ENCODE measurements around the gene ART5.
"Not testable (repeated sequence)": the region's sequence is repeated elsewhere in the genome, so short reads cannot be mapped to it uniquely, and the experiment has no call there.

The ART5 gene

DNA sequence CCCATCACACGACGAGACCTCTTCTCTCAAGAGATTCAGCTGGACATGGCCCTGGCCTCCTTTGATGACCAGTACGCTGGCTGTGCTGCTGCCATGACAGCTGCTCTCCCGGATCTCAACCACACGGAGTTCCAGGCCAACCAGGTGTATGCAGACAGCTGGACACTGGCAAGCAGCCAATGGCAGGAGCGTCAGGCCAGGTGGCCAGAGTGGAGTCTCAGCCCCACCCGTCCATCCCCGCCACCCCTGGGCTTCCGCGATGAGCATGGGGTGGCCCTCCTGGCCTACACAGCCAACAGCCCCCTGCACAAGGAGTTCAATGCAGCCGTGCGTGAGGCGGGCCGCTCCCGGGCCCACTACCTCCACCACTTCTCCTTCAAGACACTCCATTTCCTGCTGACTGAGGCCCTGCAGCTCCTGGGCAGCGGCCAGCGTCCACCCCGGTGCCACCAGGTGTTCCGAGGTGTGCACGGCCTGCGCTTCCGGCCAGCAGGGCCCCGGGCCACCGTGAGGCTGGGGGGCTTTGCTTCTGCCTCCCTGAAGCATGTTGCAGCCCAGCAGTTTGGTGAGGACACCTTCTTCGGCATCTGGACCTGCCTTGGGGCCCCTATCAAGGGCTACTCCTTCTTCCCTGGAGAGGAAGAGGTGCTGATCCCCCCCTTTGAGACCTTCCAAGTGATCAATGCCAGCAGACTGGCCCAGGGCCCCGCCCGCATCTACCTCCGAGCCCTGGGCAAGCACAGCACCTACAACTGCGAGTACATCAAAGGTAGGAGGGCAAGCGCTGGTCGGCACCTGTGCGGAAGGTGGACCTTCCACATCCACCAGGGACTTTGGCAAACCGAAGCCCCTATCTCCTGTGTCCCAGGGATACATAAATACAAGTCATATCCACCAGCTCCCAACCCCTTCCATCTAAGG lies 18.1 kb upstream of the ART5 start:
- DNase-seq (ENCODE audit: low read depth): no peak
- TF ChIP-seq, protein P1, sequence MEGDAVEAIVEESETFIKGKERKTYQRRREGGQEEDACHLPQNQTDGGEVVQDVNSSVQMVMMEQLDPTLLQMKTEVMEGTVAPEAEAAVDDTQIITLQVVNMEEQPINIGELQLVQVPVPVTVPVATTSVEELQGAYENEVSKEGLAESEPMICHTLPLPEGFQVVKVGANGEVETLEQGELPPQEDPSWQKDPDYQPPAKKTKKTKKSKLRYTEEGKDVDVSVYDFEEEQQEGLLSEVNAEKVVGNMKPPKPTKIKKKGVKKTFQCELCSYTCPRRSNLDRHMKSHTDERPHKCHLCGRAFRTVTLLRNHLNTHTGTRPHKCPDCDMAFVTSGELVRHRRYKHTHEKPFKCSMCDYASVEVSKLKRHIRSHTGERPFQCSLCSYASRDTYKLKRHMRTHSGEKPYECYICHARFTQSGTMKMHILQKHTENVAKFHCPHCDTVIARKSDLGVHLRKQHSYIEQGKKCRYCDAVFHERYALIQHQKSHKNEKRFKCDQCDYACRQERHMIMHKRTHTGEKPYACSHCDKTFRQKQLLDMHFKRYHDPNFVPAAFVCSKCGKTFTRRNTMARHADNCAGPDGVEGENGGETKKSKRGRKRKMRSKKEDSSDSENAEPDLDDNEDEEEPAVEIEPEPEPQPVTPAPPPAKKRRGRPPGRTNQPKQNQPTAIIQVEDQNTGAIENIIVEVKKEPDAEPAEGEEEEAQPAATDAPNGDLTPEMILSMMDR (IDR thresholded peaks at IDR 0.05; ENCODE audit: low read length, missing control alignments): no peak

DNA sequence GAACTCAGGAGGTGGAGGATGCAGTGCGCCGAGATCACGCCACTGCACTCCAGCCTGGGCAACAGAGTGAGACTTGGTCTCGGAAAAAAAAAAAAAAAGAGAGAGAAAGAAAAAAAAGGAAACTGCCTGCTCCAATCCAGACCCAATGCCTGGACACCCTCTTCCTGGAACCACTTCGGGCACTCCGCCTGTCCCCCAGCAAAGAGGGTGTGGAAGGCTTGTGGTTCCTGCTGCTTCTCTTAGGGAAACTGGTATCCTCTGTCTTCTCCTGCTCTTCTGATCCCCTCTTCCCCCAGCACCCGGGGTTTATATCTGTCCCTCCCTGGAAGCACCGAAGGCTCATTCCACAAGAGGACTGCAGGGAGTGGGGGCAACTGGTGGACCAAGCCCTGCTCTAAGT lies 16.5 kb upstream of the ART5 start:
- DNase-seq (ENCODE audit: low read depth): no peak
- TF ChIP-seq, protein P1 (IDR thresholded peaks at IDR 0.05; ENCODE audit: low read length, missing control alignments): no peak
- no peak overlapping the region for H3K4me3 ChIP-seq (replicated peaks; ENCODE audit: low read depth, low read length)

More for the DNA sequence above, 18.1 kb upstream of the ART5 start:
- H3K4me3 ChIP-seq (replicated peaks; ENCODE audit: low read depth, low read length): no peak overlapping the region

DNA sequence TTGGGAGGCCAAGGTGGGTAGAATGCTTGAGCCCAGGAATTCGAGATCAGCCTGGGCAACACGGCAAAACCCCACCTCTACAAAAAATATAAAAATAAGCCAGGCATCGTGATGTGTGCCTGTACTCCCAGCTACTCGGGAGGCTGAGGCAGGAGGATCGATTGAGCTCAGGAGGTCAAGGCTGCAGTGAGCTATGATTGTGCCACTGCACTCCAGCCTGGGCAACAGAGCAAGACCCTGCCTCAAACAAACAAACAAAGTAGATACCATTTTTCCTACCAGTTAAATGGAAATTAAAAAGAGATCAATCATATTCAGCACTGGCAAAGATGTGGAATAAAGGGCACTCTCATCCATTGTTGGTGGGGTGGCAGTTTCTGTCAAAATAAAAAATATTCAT lies 15.5 kb upstream of the ART5 start:
- DNase-seq (ENCODE audit: low read depth); H3K4me3 ChIP-seq (replicated peaks; ENCODE audit: low read depth, low read length): not testable (repeated sequence)

DNA sequence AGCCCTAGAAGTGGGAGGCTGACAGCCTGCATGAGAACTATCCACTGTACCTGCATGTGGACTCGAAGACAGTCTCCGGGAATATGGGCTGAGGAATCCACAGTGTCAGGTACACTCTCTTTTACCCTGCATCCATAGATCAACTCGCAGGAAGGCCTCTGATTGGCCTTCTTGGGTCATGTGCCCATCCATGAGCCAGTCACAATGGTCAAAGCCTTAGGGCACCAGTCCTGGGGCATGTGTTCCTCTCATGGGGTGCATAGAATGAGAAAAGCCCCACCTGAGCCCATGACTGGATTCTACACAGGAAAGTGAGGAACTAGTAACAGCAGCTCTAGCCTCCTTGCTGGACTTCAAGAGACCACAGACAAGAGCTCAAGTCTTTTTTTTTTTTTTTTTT lies 13.8 kb upstream of the ART5 start:
- TF ChIP-seq, protein P1 (IDR thresholded peaks at IDR 0.05; ENCODE audit: low read length, missing control alignments): no peak
- DNase-seq (ENCODE audit: low read depth): no peak
- H3K4me3 ChIP-seq (replicated peaks; ENCODE audit: low read depth, low read length): no peak overlapping the region

DNA sequence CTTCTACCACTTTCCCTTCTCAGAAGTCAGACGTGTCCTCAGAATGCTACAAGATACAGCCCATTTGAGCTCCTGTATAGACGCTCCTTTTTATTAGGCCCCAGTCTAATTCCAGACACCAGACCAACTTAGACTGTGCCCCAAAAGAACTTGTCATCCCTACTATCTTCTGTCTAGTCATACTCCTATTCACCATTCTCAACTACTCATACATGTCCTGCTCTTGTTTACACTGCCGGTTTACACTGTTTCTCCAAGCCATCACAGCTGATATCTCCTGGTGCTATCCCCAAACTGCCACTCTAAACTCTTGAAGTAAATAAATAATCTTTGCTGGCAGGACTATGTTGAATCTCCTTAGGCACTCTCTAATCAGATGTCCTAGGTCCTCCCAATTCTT lies 10.7 kb upstream of the ART5 start:
- not testable (repeated sequence) for DNase-seq (ENCODE audit: low read depth); H3K4me3 ChIP-seq (replicated peaks; ENCODE audit: low read depth, low read length)

DNA sequence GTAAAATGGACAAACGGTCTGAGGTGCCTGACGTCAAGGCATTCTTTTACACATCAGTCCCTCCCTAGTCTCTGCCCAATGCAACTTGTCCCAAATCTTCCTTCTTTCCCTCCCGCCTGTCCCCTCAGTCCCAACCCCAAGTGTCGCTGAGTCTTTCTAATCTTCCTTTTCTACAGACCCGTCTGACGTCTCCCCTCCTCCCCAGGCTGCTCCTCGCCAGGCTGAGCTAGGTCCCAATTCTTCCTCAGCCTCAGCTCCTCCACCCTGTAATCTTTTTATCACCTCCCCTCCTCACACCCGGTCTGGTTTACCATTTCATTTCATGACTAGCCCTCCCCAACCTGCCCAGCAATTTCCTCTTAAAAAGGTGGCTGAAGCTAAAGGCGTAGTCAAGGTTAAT lies 7.6 kb upstream of the ART5 start:
- H3K4me3 ChIP-seq (replicated peaks; ENCODE audit: low read depth, low read length); DNase-seq (ENCODE audit: low read depth): not testable (repeated sequence)

DNA sequence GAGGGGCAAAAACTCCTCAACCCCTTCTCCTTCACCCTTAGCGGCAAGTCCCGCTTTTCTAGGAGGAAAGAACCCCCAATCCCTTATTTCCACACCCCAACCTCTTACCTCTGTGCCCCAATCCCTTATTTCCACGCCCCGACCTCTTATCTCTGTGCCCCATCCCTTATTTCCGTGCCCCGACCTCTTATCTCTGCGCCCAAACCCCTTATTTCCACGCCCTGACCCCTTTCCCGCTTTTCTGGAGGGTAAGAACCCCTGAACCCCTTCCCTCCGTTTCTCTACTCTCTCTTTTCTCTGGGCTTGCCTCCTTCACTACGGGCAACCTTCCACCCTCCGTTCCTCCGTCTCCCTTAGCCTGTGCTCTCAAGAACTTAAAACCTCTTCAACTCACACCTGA lies 7.1 kb upstream of the ART5 start:
- not testable (repeated sequence) for DNase-seq (ENCODE audit: low read depth); H3K4me3 ChIP-seq (replicated peaks; ENCODE audit: low read depth, low read length)

DNA sequence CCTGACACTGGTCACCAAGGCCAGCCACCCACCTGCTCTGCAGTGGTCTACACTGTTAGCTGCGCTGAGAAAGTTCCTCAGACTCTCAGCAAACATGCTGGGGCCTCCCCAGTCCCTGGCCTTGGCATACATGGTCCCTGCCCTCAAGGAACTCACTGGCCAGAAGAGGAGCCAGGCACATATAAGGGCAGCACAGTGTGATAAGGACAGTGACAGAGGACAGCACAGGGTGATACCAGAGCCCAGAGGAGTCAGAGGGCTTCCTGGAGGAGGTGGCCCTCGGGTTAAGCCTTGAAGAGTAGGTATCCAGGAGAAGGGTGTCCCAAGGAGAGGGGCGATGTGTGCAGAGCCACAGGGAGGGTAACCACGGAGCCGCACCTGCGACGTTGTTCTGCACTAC lies 3.8 kb upstream of the ART5 start:
- TF ChIP-seq, protein P1 (IDR thresholded peaks at IDR 0.05; ENCODE audit: low read length, missing control alignments): no peak
- DNase-seq (ENCODE audit: low read depth): no peak
- no peak overlapping the region for H3K4me3 ChIP-seq (replicated peaks; ENCODE audit: low read depth, low read length)

DNA sequence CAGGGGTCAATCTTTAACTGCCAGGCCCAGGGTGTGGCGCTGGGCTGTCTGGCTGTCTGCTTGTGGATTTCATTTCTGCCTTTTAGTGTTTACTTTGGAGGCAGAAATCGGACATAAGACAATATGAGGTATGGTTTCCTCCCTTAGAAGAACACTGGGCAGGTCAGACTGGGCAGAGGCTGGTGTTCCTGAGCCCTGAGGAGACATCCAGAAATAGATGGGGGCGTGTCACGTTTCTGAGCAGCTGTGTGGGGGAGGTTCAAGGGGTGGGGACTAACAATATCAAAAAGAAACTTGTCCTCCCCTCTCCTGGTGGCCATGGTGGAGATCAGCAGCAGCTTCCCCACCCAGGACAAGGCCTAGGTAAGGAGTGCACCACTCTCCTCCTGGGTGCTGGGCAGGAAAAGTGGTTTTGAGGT lies 3.0 kb upstream of the ART5 start, which contains the start of gene ART1:
Gene ART1 (plus strand): TSS at position 312 of the 419 bp plus-strand sequence. CDS start 14,086 bp downstream, outside the sequence.
- TF ChIP-seq, protein P1 (IDR thresholded peaks at IDR 0.05; ENCODE audit: low read length, missing control alignments): no peak
- no peak within 1 kb of the TSS for H3K4me3 ChIP-seq (replicated peaks; ENCODE audit: low read depth, low read length)
- no peak for DNase-seq (ENCODE audit: low read depth)

DNA sequence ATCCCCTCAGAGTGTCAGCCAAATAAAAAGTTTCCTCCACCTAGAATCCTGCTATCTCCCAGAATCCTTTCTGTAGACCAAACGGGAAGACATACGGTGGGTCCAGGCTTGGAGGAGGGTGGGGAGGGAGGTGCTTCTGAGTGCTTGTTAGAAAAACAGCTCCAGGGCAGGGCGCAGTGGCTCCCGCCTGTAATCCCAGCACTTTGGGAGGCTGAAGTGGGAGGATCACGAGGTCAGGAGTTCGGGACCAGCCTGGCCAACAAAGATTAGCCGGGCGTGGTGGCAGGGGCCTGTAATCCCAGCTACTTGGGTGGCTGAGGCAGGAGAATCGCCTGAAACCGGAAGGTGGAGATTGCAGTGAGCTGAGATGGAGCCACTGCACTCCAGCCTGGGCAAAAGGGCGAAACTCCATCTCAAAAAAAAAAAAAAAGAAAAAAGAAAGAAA lies 1.3 kb upstream of the ART5 start:
- H3K4me3 ChIP-seq (replicated peaks; ENCODE audit: low read depth, low read length); DNase-seq (ENCODE audit: low read depth): not testable (repeated sequence)

All from fibroblast of pulmonary artery (primary cell).